Measurements from ENCODE around the gene GALNT6.

DNA sequence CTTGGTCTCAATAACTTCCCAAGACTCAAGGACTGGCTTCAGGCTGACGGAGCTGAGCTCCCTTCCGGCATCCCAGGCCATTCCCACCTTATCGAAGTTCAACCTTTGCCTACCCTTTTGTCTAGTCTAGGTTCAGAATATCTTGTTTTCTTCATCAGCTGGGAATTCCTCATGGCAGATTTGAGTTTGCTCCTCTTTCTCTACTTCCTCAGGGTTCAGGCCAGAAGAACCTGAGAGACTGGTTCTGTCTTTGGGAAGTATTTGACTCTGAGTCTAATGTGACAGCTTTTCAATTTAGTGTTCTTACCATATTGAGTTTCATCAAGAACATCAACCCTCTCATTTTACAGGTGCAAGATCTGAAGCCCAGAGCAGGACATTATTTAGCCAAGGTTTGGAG is 69.3 kb downstream of the GALNT6 start:
- TF ChIP-seq POLR2A (IDR thresholded peaks at IDR 0.05; ENCODE audit: low read depth, low read length) = no peak
- TF ChIP-seq POLR2AphosphoS5 (IDR thresholded peaks at IDR 0.05; ENCODE audit: low read depth, low read length) = no peak
- no peak for TF ChIP-seq TAF1 (IDR thresholded peaks at IDR 0.05; ENCODE audit: borderline replicate concordance, low read depth, low read length)

Data from GM12892 (cell line).